Neural progenitor cell (in vitro differentiated cells): Measurements from ENCODE around the gene RNU2-1.

Experiments
- CTCF ChIP-seq: fragments of 200-600 bp; sonication (generic); IDR thresholded peaks from 2 replicates; pipeline ENCODE4 v1.5.1; 2017; ENCODE audit warnings: antibody characterized with exemption, mild to moderate bottlenecking
- EZH2 ChIP-seq: fragments of 200-600 bp; sonication (generic); IDR thresholded peaks from 2 replicates; pipeline ENCODE4 v1.6.1; 2017; ENCODE audit warnings: antibody characterized with exemption, mild to moderate bottlenecking, moderate library complexity
- EZH2phosphoT487 ChIP-seq: fragments of 200-600 bp; sonication (generic); IDR thresholded peaks from 2 replicates; pipeline ENCODE4 v1.6.1; 2017; ENCODE audit warnings: antibody characterized with exemption

- TF ChIP-seq CTCF (no peak), EZH2 (no peak), EZH2phosphoT487 (no peak)
These were observed 14.8 kb downstream of the RNU2-1 start for GRCh38 chr17:43219001-43219400.
